Trophoblast cell (in vitro differentiated cells and primary cell): ENCODE data around the gene SHROOM3.

Experiments
- DNase-seq, 2 donors: peaks; one replicate each; pipeline ENCODE4 v3.0.0-alpha.2; 2016
- H2AFZ ChIP-seq: 2 replicates; pipeline ENCODE4 v1.6.1; 2013; ENCODE audit warnings: low read length, moderate library complexity, mild to moderate bottlenecking; ENCODE audit not compliant: insufficient read depth, poor library complexity
- H2AK5ac ChIP-seq: 2 replicates; pipeline ENCODE4 v1.6.1; 2013; ENCODE audit warnings: mild to moderate bottlenecking, low read length
- H2BK120ac ChIP-seq: 2 replicates; pipeline ENCODE4 v1.6.1; 2013; ENCODE audit warnings: low read length, mild to moderate bottlenecking, moderate library complexity; ENCODE audit not compliant: insufficient read depth, poor library complexity
- H2BK12ac ChIP-seq: 2 replicates; pipeline ENCODE4 v1.6.1; 2013; ENCODE audit warnings: mild to moderate bottlenecking, low read length, moderate library complexity
- H2BK5ac ChIP-seq: 2 replicates; pipeline ENCODE4 v1.6.1; 2013; ENCODE audit warnings: low read length, low read depth, moderate library complexity, mild to moderate bottlenecking; ENCODE audit not compliant: poor library complexity
- H3K14ac ChIP-seq: 2 replicates; pipeline ENCODE4 v1.6.1; 2013; ENCODE audit warnings: mild to moderate bottlenecking, low read length
- H3K18ac ChIP-seq: 2 replicates; pipeline ENCODE4 v1.6.1; 2013; ENCODE audit warnings: mild to moderate bottlenecking, low read length
- H3K23ac ChIP-seq: 2 replicates; pipeline ENCODE4 v1.6.1; 2013; ENCODE audit warnings: low read length
- H3K27ac ChIP-seq: 2 replicates; pipeline ENCODE4 v1.5.1; 2013; ENCODE audit warnings: low read depth, mild to moderate bottlenecking, inconsistent platforms, low read length, moderate library complexity
- H3K27me3 ChIP-seq: 2 replicates; pipeline ENCODE4 v1.6.1; 2013; ENCODE audit warnings: inconsistent platforms, mild to moderate bottlenecking, low read length, moderate library complexity; ENCODE audit not compliant: insufficient read depth
- H3K36me3 ChIP-seq, 2 experiments: 1 replicate in 1 of 2; 2 replicates in 1 of 2; pipeline ENCODE4 v1.6.1; 2013; ENCODE audit warnings: low read length in 2 of 2, mild to moderate bottlenecking in 2 of 2, moderate library complexity in 1 of 2; ENCODE audit not compliant: insufficient read depth in 2 of 2, control insufficient read depth in 1 of 2
- H3K4ac ChIP-seq: 2 replicates; pipeline ENCODE4 v1.6.1; 2013; ENCODE audit warnings: low read depth, mild to moderate bottlenecking, low read length, moderate library complexity
- H3K4me1 ChIP-seq, 2 experiments: 1 replicate in 1 of 2; 2 replicates in 1 of 2; pipeline ENCODE4 v1.6.1; 2013; ENCODE audit warnings: low read length in 2 of 2, mild to moderate bottlenecking in 2 of 2, moderate library complexity in 1 of 2; ENCODE audit not compliant: insufficient read depth in 2 of 2, control insufficient read depth in 1 of 2
- H3K4me2 ChIP-seq: 2 replicates; pipeline ENCODE4 v1.6.1; 2013; ENCODE audit warnings: inconsistent platforms, mild to moderate bottlenecking, low read length, moderate library complexity
- H3K4me3 ChIP-seq: 2 replicates; pipeline ENCODE4 v1.5.1; 2013; ENCODE audit warnings: mild to moderate bottlenecking, low read depth, low read length, inconsistent platforms
- H3K79me1 ChIP-seq: one replicate; pipeline ENCODE4 v1.6.1; 2013; ENCODE audit warnings: low read length
- H3K79me2 ChIP-seq: 2 replicates; pipeline ENCODE4 v1.6.1; 2013; ENCODE audit warnings: low read length, mild to moderate bottlenecking; ENCODE audit not compliant: control insufficient read depth, insufficient read depth, poor library complexity
- H3K9ac ChIP-seq: 2 replicates; pipeline ENCODE4 v1.6.1; 2013; ENCODE audit warnings: mild to moderate bottlenecking, low read length
- H3K9me3 ChIP-seq: 2 replicates; pipeline ENCODE4 v1.6.1; 2013; ENCODE audit warnings: low read depth, mild to moderate bottlenecking, control low read depth, inconsistent platforms, low read length; ENCODE audit not compliant: insufficient read depth
- H4K12ac ChIP-seq: 2 replicates; pipeline ENCODE4 v1.6.1; 2013; ENCODE audit warnings: low read depth, mild to moderate bottlenecking, low read length, moderate library complexity
- H4K8ac ChIP-seq: 2 replicates; pipeline ENCODE4 v1.6.1; 2013; ENCODE audit warnings: low read depth, mild to moderate bottlenecking, low read length, moderate library complexity
- H4K91ac ChIP-seq: one replicate; pipeline ENCODE4 v1.6.1; 2013; ENCODE audit warnings: low read depth, mild to moderate bottlenecking, low read length, moderate library complexity
- WGBS: extraction: QIAGEN DNeasy Blood & Tissue Kit; methylation state at CpG from one replicate; pipeline ENCODE4 v1.1.7; 2013; ENCODE audit warnings: missing lambda C conversion rate; ENCODE audit not compliant: insufficient read length, insufficient coverage; ENCODE audit errors: extremely low coverage; 5-methylcytosine and 5-hydroxymethylcytosine counted together

The SHROOM3 gene

DNA sequence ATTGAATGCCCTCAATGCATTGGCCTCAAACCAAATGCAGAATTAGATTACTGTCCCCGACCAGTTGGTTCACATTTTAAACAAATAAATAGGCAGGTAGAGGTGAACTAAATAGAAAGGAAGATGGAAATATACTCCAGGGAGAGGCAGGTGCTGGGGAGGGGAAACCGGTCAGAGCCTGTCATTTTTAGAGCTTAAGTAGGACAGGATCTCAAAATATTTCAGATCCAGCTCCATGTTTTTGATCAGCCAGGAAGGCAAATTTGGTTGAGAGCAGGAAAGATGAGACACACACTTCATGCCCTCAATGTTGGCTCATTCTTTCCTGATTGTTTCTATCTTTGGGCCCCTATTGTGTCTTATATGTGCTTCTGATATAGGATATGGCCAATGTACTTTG is 206.7 kb downstream of the SHROOM3 start:
- Histone ChIP-seq H3K9ac (no peak overlapping the region), H2BK12ac (no peak overlapping the region)

DNA sequence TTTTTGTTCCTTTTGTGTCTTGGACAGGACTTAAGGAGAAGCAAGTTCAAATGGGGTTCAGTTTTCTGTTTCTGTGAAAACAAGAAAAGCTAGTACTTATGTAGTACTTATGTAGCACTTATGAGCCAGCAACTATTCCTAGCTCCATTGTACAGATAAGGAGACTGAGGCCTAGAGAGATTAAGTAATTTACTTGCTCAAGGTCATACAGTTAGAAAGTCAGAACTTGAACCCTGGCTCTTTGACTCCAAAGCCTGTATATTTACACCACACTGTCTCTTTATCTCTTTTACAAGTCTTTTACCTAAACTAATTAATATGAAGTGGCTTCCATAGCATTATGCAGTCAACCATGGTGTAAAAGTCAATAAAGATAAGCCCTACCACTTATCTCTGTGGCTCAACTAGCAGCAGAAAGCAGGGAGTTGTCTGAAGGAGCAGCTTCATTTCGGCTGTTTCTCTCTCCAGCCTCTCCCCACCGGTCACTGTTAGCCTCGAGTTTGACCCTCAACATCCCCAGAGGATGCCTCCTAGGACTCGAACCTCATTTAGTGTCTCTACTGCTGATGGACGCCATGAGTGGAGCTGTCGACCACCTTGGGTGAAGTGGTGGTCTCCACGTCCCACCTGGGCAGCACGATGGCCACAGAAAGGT is 209.9 kb downstream of the SHROOM3 start:
- H3K9me3 ChIP-seq: no peaks in the 10 kb centered on the region
- H3K4me1 ChIP-seq: no peaks in the 10 kb centered on the region
- no peak overlapping the region for H3K27ac ChIP-seq
- H3K23ac ChIP-seq: no peak overlapping the region
- no peak overlapping the region for H2BK12ac ChIP-seq
- no peak overlapping the region for H2BK5ac ChIP-seq
- H2AFZ ChIP-seq: no peak overlapping the region
- H3K14ac ChIP-seq: no peak overlapping the region
- no peaks in the 10 kb centered on the region for H3K27me3 ChIP-seq
- no peak overlapping the region for H3K4me2 ChIP-seq
- H3K9ac ChIP-seq: no peak overlapping the region
- H3K36me3 ChIP-seq: peaks cover 0 to 11% of the 10 kb centered on the region in 2 experiments
- no peaks in the 10 kb centered on the region for H3K79me2 ChIP-seq
- H3K4ac ChIP-seq: no peak overlapping the region
- H4K12ac ChIP-seq: no peak overlapping the region
- H3K4me3 ChIP-seq: no peak overlapping the region
- no CpG with 5 or more reads among the region's 8 CpGs for WGBS
- no peak overlapping the region for H2AK5ac ChIP-seq
- no peak overlapping the region for H4K8ac ChIP-seq
- no peak overlapping the region for H3K18ac ChIP-seq
- H2BK120ac ChIP-seq: no peak overlapping the region
- H4K91ac ChIP-seq: no peak overlapping the region
- H3K79me1 ChIP-seq: no peaks in the 10 kb centered on the region
- no peak for DNase-seq

More for the DNA sequence above, 206.7 kb downstream of the SHROOM3 start:
- DNase-seq: no peak
- H4K8ac ChIP-seq: no peak overlapping the region
- no peak overlapping the region for H4K12ac ChIP-seq
- H3K18ac ChIP-seq: no peak overlapping the region
- no peak overlapping the region for H2BK5ac ChIP-seq
- H3K14ac ChIP-seq: no peak overlapping the region
- H3K4me1 ChIP-seq: peaks cover 0 to 4% of the 10 kb centered on the region in 2 experiments
- H3K4me3 ChIP-seq: no peak overlapping the region
- H3K23ac ChIP-seq: no peak overlapping the region
- no peaks in the 10 kb centered on the region for H3K9me3 ChIP-seq
- H3K36me3 ChIP-seq: peaks cover 0 to 15% of the 10 kb centered on the region in 2 experiments
- H2BK120ac ChIP-seq: no peak overlapping the region
- no peak overlapping the region for H4K91ac ChIP-seq
- WGBS: no CpG with 5 or more reads among the region's 2 CpGs
- H2AK5ac ChIP-seq: no peak overlapping the region
- no peaks in the 10 kb centered on the region for H3K79me2 ChIP-seq
- H3K79me1 ChIP-seq: peaks cover 3% of the 10 kb centered on the region
- H3K27ac ChIP-seq: no peak overlapping the region
- no peak overlapping the region for H3K4ac ChIP-seq
- H2AFZ ChIP-seq: no peak overlapping the region
- no peaks in the 10 kb centered on the region for H3K27me3 ChIP-seq
- no peak overlapping the region for H3K4me2 ChIP-seq

GRCh38 chr4:76649086-76649485 is 214.1 kb downstream of the SHROOM3 start:
- Histone ChIP-seq H3K4me1 (peaks cover 0 to 5% of the 10 kb centered on the region in 2 experiments), H4K12ac (no peak overlapping the region), H3K9ac (no peak overlapping the region), H3K18ac (no peak overlapping the region), H2BK5ac (no peak overlapping the region), H4K8ac (no peak overlapping the region), H3K79me2 (no peaks in the 10 kb centered on the region), H3K4me2 (no peak overlapping the region), H3K9me3 (no peaks in the 10 kb centered on the region), H3K14ac (no peak overlapping the region), H4K91ac (no peak overlapping the region), H2AFZ (no peak overlapping the region), H3K23ac (no peak overlapping the region), H3K27ac (no peak overlapping the region), H3K4ac (no peak overlapping the region), H3K36me3 (peaks cover 0 to 3% of the 10 kb centered on the region in 2 experiments), H2BK120ac (no peak overlapping the region), H3K79me1 (no peaks in the 10 kb centered on the region), H3K4me3 (no peak overlapping the region), H2BK12ac (no peak overlapping the region), H3K27me3 (no peaks in the 10 kb centered on the region), H2AK5ac (no peak overlapping the region)
- DNase-seq: no peak
- WGBS: no CpG with 5 or more reads among the region's 1 CpG

DNA sequence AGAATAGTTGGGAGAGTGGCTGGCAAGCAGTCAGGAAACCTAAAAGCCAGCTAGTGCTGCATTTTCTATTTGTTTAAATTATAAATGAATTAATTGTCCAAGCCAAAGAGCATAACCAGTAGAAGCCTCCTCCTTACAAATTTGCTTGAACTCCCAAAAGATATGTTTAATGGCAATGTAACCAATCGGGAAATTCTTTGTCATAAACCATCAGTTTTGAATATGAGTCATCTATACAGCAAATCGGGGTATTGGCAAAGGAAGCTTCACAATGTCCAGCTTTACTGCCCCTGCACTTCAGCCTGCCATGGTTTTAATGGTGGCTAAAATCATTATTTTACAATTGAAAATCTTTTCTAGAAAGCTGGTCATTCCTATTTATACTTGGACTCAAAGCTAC is 216.6 kb downstream of the SHROOM3 start:
- H4K12ac ChIP-seq: no peak overlapping the region
- H3K79me2 ChIP-seq: no peaks in the 10 kb centered on the region
- no peak overlapping the region for H2AFZ ChIP-seq
- no peak for DNase-seq
- no peaks in the 10 kb centered on the region for H3K27me3 ChIP-seq
- no peak overlapping the region for H2BK120ac ChIP-seq
- H3K14ac ChIP-seq: no peak overlapping the region
- no peak overlapping the region for H3K4ac ChIP-seq
- peaks cover 5 to 17% of the 10 kb centered on the region in 2 experiments for H3K4me1 ChIP-seq
- no peak overlapping the region for H2BK12ac ChIP-seq
- no peak overlapping the region for H3K27ac ChIP-seq
- H3K18ac ChIP-seq: no peak overlapping the region
- no peak overlapping the region for H3K23ac ChIP-seq
- peaks cover 8% of the 10 kb centered on the region for H3K79me1 ChIP-seq
- H4K91ac ChIP-seq: no peak overlapping the region
- WGBS: no CpG with 5 or more reads among the region's 2 CpGs
- H2AK5ac ChIP-seq: no peak overlapping the region
- H3K9me3 ChIP-seq: no peaks in the 10 kb centered on the region
- no peak overlapping the region for H3K4me2 ChIP-seq
- H2BK5ac ChIP-seq: no peak overlapping the region
- no peaks in the 10 kb centered on the region for H3K36me3 ChIP-seq
- H4K8ac ChIP-seq: no peak overlapping the region
- no peak overlapping the region for H3K4me3 ChIP-seq
- no peak overlapping the region for H3K9ac ChIP-seq
